Endodermal cell (in vitro differentiated cells): ENCODE measurements around the gene SMARCC1. TPM values are rescaled to one million over a fixed set of nuclear protein-coding genes. Genes with fewer than 3 reads are reported as not detected.

Experiments
- DNase-seq: peaks from one replicate; pipeline ENCODE4 v3.0.0-alpha.2; 2017
- H3K27ac ChIP-seq: 2 replicates; pipeline ENCODE4 v1.5.1; 2013; ENCODE audit warnings: mild to moderate bottlenecking, low read depth, low read length, moderate library complexity
- H3K27me3 ChIP-seq: 2 replicates; pipeline ENCODE4 v1.6.1; 2013; ENCODE audit warnings: mild to moderate bottlenecking, low read length, moderate library complexity; ENCODE audit not compliant: insufficient read depth, control insufficient read depth, poor library complexity, severe bottlenecking
- H3K36me3 ChIP-seq: 2 replicates; pipeline ENCODE4 v1.7.0; 2013; ENCODE audit warnings: mild to moderate bottlenecking, low read length, moderate library complexity; ENCODE audit not compliant: control insufficient read depth, insufficient read depth
- H3K4me1 ChIP-seq: one replicate; pipeline ENCODE4 v1.7.0; 2013; ENCODE audit warnings: low read length; ENCODE audit not compliant: control insufficient read depth, insufficient read depth
- H3K4me3 ChIP-seq: 2 replicates; pipeline ENCODE4 v1.5.1; 2013; ENCODE audit warnings: mild to moderate bottlenecking, low read length, moderate library complexity
- H3K9ac ChIP-seq: 2 replicates; pipeline ENCODE4 v1.6.1; 2013; ENCODE audit warnings: mild to moderate bottlenecking, low read length, moderate library complexity; ENCODE audit not compliant: poor library complexity, severe bottlenecking; ENCODE audit errors: extremely low read depth
- H3K9me3 ChIP-seq: 2 replicates; pipeline ENCODE4 v1.6.1; 2013; ENCODE audit warnings: mild to moderate bottlenecking, low read length, moderate library complexity; ENCODE audit not compliant: control insufficient read depth
- H3K27ac Mint-ChIP-seq: 2 replicates; pipeline ENCODE4 v1.8.0; 2020; ENCODE audit warnings: mixed read lengths
- H3K27me3 Mint-ChIP-seq: 2 replicates; pipeline ENCODE4 v1.8.0; 2021; ENCODE audit warnings: mild to moderate bottlenecking, mixed read lengths; ENCODE audit not compliant: insufficient read depth
- H3K36me3 Mint-ChIP-seq: 2 replicates; pipeline ENCODE4 v1.8.0; 2020; ENCODE audit warnings: low read depth, mixed read lengths
- H3K4me1 Mint-ChIP-seq: 2 replicates; pipeline ENCODE4 v1.8.0; 2020; ENCODE audit warnings: mixed read lengths
- H3K4me3 Mint-ChIP-seq: 2 replicates; pipeline ENCODE4 v1.8.0; 2020; ENCODE audit warnings: mild to moderate bottlenecking, moderate library complexity, mixed read lengths
- H3K9me3 Mint-ChIP-seq: 2 replicates; pipeline ENCODE4 v1.8.0; 2020; ENCODE audit warnings: mild to moderate bottlenecking, mixed read lengths
- CTCF ChIP-seq: fragments of 200-600 bp; sonication (generic); conservative IDR thresholded peaks from 2 replicates; pipeline ENCODE4 v1.5.0; 2021; ENCODE audit warnings: antibody characterized with exemption, mild to moderate bottlenecking
- WGBS, 2 experiments: methylation state at CpG; one replicate each; pipeline versions ENCODE4 v1.1.5 to v1.1.7; 2013; ENCODE audit warnings: missing lambda C conversion rate in 2 of 2, mixed read lengths in 1 of 2; ENCODE audit not compliant: insufficient coverage in 1 of 2, insufficient read length in 1 of 2; 5-methylcytosine and 5-hydroxymethylcytosine counted together
- total RNA-seq, 2 donors: library from RNA; stranded (reverse); fragmentation: NEBNext Ultra II Directional in 1 of 2; extraction: Animal tissue kit (Norgen Biotek cat#: 25700) in 1 of 2; gene quantifications; 2 replicates in 1 of 2; 3 replicates in 1 of 2; pipeline ENCODE4 v1.2.1, GENCODE V29; 2021

The SMARCC1 gene
- total RNA-seq, 2 donors from 2014 or later, result 200 to 231 TPM

- no peak for DNase-seq
- no peak for TF ChIP-seq CTCF
- peaks cover 75% of the 10 kb centered on the region for H3K36me3 Mint-ChIP-seq
- no peak overlapping the region for H3K27ac ChIP-seq
- no peaks in the 10 kb centered on the region for H3K9me3 ChIP-seq
- H3K27ac Mint-ChIP-seq, result peak overlapping the region; percentile 8
- WGBS, 2 experiments, result 80 to 98% methylated on average over 1 to 4 of the region's 4 CpGs
- no peaks in the 10 kb centered on the region for H3K4me1 ChIP-seq
- no peaks in the 10 kb centered on the region for H3K4me1 Mint-ChIP-seq
- H3K9ac ChIP-seq, result no peak overlapping the region
- H3K9me3 Mint-ChIP-seq, result no peaks in the 10 kb centered on the region
- H3K4me3 ChIP-seq, result no peak overlapping the region
- H3K36me3 ChIP-seq, result peaks cover 90% of the 10 kb centered on the region
- H3K27me3 ChIP-seq, result no peaks in the 10 kb centered on the region
- H3K27me3 Mint-ChIP-seq, result no peaks in the 10 kb centered on the region
- no peak overlapping the region for H3K4me3 Mint-ChIP-seq
These were observed 65.8 kb downstream of the SMARCC1 start for GRCh38 chr3:47715928-47716327.

DNA sequence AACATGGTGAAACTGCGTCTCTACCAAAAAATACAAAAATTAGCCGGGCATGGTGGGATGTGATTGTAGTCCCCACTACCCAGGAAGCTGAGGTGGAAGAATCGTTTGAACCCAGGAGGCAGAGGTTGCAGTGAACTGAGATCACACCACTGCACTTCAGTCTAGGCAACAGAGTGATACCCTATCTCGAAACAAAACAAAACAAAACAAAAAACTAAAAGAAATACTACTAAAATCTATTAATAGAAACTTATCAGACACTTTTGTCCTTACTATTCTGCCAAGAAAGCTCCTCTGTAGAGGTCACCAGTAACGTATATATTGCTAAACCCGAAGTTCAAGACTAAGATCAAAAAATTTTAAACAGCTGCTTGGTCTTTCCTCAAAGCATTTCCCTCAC is 67.1 kb downstream of the SMARCC1 start:
- Mint-ChIP-seq H3K9me3 (no peaks in the 10 kb centered on the region), H3K4me3 (no peak overlapping the region), H3K27me3 (no peaks in the 10 kb centered on the region), H3K36me3 (peaks cover 73% of the 10 kb centered on the region), H3K4me1 (no peaks in the 10 kb centered on the region), H3K27ac (no peak overlapping the region)
- Histone ChIP-seq H3K9ac (no peak overlapping the region), H3K27me3 (no peaks in the 10 kb centered on the region), H3K4me1 (no peaks in the 10 kb centered on the region), H3K9me3 (no peaks in the 10 kb centered on the region), H3K4me3 (no peak overlapping the region), H3K27ac (no peak overlapping the region), H3K36me3 (peaks cover 90% of the 10 kb centered on the region)
- TF ChIP-seq CTCF, result no peak
- DNase-seq, result no peak
- 91 to 94% methylated on average over 6 of the region's 6 CpGs for WGBS, 2 experiments

DNA sequence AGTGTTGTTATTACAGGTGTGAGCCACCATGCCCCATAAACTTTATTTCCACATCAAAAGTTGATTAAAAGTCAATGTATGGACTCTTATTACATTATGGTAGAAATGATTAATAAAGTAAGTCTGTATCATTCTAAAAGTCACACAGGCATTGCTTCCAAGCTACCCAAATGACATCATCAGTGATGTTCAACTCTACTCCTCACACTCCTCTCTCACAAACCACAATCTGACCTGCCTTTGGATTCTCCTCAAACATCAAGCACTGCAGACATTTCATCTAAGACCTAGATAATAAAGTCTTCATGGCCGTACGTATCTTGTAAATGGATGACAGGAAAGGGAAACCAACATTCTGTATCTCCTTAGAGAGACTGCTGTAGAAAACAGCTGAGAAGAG is 68.0 kb downstream of the SMARCC1 start:
- Histone ChIP-seq H3K36me3 (peaks cover 91% of the 10 kb centered on the region), H3K4me3 (no peak overlapping the region), H3K27me3 (no peaks in the 10 kb centered on the region), H3K4me1 (no peaks in the 10 kb centered on the region), H3K9ac (no peak overlapping the region), H3K27ac (no peak overlapping the region), H3K9me3 (no peaks in the 10 kb centered on the region)
- H3K27ac Mint-ChIP-seq, result no peak overlapping the region
- no peaks in the 10 kb centered on the region for H3K27me3 Mint-ChIP-seq
- H3K4me1 Mint-ChIP-seq, result no peaks in the 10 kb centered on the region
- peaks cover 73% of the 10 kb centered on the region for H3K36me3 Mint-ChIP-seq
- DNase-seq, result no peak
- TF ChIP-seq CTCF, result no peak
- 93 to 100% methylated on average over 2 of the region's 2 CpGs for WGBS, 2 experiments
- H3K4me3 Mint-ChIP-seq, result no peak overlapping the region
- H3K9me3 Mint-ChIP-seq, result no peaks in the 10 kb centered on the region
